GM06990 (cell line): ENCODE results near the gene CCDC102A.
"Not testable (repeated sequence)": the region's sequence is repeated elsewhere in the genome, so short reads cannot be mapped to it uniquely, and the experiment has no call there.

Experiments used
- DNase-seq: peaks from one replicate; pipeline ENCODE4 v3.0.0-alpha.2; 2011; ENCODE audit not compliant: insufficient read length; ENCODE audit errors: extremely low read depth
- H3K27me3 ChIP-seq: replicated peaks from 2 replicates; pipeline ENCODE4 v1.6.0; 2011; ENCODE audit warnings: low read length; ENCODE audit not compliant: control insufficient read depth, insufficient read depth
- H3K36me3 ChIP-seq: 2 replicates; pipeline ENCODE4 v1.5.1; 2011; ENCODE audit warnings: low read length; ENCODE audit not compliant: control insufficient read depth, insufficient read depth
- H3K4me3 ChIP-seq: replicated peaks from 2 replicates; pipeline ENCODE4 v1.5.1; 2011; ENCODE audit warnings: low read depth, mild to moderate bottlenecking, control low read depth, low read length
- TF ChIP-seq, protein P1 (sequence below): IDR thresholded peaks from 2 replicates; pipeline ENCODE4 v1.5.1; 2011; ENCODE audit warnings: low read length, control low read depth, mild to moderate bottlenecking, inconsistent platforms; ENCODE audit not compliant: insufficient read depth, poor library complexity, severe bottlenecking

Gene CCDC102A

DNA sequence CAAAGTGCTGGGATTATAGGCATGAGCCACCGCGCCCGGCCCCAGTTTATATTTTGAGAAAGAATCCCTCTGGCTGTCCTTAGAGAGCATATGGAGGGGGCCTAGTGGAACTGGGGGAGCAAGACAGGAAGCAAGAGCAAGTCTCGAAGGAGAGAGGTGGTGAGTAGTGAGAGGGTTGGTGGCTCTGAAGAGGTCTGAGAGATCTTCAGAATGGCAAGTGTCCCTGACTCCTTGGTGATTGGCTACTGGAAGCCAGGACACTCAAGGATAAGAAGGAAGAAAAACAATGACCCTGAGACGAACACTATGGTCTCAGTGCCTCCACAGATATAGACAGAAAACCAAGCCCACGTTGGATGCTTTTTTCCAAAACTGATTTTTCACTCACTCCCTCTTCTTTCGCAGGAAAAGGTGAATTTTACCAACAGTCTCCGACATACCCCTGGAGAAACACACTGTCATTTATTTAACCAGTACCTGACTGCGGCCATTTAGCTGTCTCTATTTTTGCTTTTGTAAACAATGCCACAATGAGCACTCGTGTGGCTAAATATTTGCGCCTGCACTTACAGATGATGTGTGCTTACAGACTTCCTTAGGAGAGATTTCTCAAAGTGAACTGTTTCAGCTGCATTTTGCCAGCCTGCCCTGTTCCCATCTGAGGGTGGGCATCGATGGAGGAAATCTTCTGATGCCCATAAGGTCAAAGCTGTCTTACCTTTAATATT lies 34.2 kb downstream of the CCDC102A start:
- TF ChIP-seq, protein P1, sequence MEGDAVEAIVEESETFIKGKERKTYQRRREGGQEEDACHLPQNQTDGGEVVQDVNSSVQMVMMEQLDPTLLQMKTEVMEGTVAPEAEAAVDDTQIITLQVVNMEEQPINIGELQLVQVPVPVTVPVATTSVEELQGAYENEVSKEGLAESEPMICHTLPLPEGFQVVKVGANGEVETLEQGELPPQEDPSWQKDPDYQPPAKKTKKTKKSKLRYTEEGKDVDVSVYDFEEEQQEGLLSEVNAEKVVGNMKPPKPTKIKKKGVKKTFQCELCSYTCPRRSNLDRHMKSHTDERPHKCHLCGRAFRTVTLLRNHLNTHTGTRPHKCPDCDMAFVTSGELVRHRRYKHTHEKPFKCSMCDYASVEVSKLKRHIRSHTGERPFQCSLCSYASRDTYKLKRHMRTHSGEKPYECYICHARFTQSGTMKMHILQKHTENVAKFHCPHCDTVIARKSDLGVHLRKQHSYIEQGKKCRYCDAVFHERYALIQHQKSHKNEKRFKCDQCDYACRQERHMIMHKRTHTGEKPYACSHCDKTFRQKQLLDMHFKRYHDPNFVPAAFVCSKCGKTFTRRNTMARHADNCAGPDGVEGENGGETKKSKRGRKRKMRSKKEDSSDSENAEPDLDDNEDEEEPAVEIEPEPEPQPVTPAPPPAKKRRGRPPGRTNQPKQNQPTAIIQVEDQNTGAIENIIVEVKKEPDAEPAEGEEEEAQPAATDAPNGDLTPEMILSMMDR = no peak
- Histone ChIP-seq H3K36me3 (no peaks in the 10 kb centered on the region), H3K4me3 (no peak overlapping the region), H3K27me3 (peaks cover 1% of the 10 kb centered on the region)
- no peak for DNase-seq

- TF ChIP-seq, protein P1 = no peak
- H3K36me3 ChIP-seq = no peaks in the 10 kb centered on the region
- no peak for DNase-seq
- no peak overlapping the region for H3K4me3 ChIP-seq
- H3K27me3 ChIP-seq = peaks cover 1% of the 10 kb centered on the region
These were observed 34.9 kb downstream of the CCDC102A start for GRCh38 chr16:57501492-57501891.

DNA sequence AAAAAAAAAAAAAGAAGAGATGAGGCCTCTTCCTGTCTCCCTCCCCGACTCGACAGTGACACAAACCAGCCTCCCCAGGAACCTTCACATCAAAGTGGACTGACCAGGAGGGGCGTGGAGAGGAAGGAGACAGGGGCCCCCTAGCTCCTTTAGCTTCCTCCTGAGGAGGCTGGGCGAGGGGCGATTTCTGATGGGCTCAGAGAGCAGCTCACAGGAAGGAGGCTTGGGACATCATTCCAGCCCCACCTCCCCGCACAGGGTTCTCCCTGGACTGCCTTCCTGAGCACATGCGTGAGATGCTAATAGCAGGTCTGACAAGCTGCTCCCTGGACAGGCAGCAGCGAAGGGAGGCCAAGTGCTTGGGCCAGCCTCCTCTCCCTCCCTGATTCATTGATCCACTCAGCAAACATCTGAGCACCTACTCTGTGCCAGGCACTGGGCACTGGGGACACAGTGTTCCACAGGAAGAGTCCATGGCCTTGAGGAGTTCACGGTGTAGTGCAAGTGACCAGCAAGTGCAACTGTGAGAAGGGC lies 35.7 kb downstream of the CCDC102A start:
- TF ChIP-seq, protein P1 = no peak
- Histone ChIP-seq H3K27me3 (peaks cover 1% of the 10 kb centered on the region), H3K4me3 (no peak overlapping the region), H3K36me3 (no peaks in the 10 kb centered on the region)
- no peak for DNase-seq

- H3K4me3 ChIP-seq, DNase-seq, H3K36me3 ChIP-seq, H3K27me3 ChIP-seq: not testable (repeated sequence)
These were observed 36.4 kb downstream of the CCDC102A start for GRCh38 chr16:57499941-57500340.

DNA sequence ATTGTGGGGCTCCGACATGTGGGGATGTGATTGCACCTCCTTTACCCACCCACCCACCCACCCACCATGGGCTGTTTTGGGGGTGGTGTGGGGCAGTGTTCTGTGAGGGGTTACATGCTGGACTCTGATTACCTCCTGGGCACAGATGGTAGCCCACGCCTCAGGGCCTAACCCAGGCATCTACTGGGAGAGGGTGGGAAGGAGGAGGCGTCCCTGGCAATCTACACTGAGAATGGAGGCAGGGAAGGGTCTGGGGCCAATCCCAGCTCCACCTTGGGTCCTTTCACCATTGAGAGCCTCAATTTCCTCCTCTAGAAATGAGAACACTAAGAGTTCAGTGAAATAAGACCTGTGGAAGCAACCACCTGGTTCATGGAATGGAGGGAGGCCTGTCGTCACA lies 38.3 kb downstream of the CCDC102A start:
- Histone ChIP-seq H3K36me3 (no peaks in the 10 kb centered on the region), H3K4me3 (no peak overlapping the region), H3K27me3 (no peaks in the 10 kb centered on the region; the same call in 1 of the 2 replicates)
- TF ChIP-seq, protein P1 = no peak
- no peak for DNase-seq

DNA sequence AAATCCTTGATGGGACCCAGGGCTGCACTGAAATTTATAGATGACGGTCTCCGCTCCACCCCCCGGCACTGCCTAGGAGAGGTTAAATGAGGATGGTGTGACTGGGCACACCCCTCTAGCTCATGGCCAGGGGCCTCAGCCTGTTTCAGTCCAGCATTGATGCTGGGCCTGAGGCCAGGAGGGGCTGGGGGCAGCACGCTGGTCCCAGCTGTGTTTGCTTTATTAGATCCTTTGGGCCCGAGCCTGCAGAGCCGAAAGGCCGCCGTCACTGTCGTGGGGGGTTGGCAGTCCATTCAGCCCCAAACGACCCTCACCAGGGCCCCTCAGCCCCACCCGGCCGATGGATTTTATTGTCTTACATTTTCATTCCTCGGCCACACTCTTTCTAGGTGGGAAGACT lies 39.2 kb downstream of the CCDC102A start:
- TF ChIP-seq, protein P1 = no peak
- DNase-seq = no peak
- H3K27me3 ChIP-seq = no peaks in the 10 kb centered on the region; the same call in 1 of the 2 replicates
- H3K36me3 ChIP-seq = no peaks in the 10 kb centered on the region
- no peak overlapping the region for H3K4me3 ChIP-seq
